ENCODE results near the gene DCAF6. TPM values are rescaled to one million over a fixed set of nuclear protein-coding genes. Genes with fewer than 3 reads are reported as not detected.

DCAF6 gene
- total RNA-seq, 2 donors from 2014 or later = 47.2 to 76.7 TPM

- no peak for DNase-seq (ENCODE audit: low spot score)
- no peaks in the 10 kb centered on the region for H3K36me3 ChIP-seq
- H3K9me3 ChIP-seq = no peaks in the 10 kb centered on the region
- no peaks in the 10 kb centered on the region for H3K27me3 ChIP-seq (replicated peaks; ENCODE audit: insufficient read depth)
- H3K27ac ChIP-seq = no peak overlapping the region
- no peak for ATAC-seq (ENCODE audit: insufficient number of reproducible peaks, low FRiP score, low read depth)
- H3K4me1 ChIP-seq (ENCODE audit: control insufficient read depth in 1 of 2, low read depth in 2 of 2) = no peaks in the 10 kb centered on the region
- TF ChIP-seq CTCF (IDR thresholded peaks at IDR 0.05) = no peak
- no peak overlapping the region for H3K4me3 ChIP-seq
Measured at GRCh38 chr1:168031198-168031597, 94.7 kb downstream of the DCAF6 start.

GRCh38 chr1:168031627-168032026 lies 95.1 kb downstream of the DCAF6 start:
- Histone ChIP-seq H3K9me3 (no peaks in the 10 kb centered on the region), H3K4me1 (ENCODE audit: control insufficient read depth in 1 of 2, low read depth in 2 of 2) (no peaks in the 10 kb centered on the region), H3K27me3 (replicated peaks; ENCODE audit: insufficient read depth) (no peaks in the 10 kb centered on the region), H3K27ac (no peak overlapping the region), H3K4me3 (no peak overlapping the region), H3K36me3 (no peaks in the 10 kb centered on the region)
- no peak for TF ChIP-seq CTCF (IDR thresholded peaks at IDR 0.05)
- ATAC-seq (ENCODE audit: insufficient number of reproducible peaks, low FRiP score, low read depth) (no peak), DNase-seq (ENCODE audit: low spot score) (no peak)

GRCh38 chr1:168032029-168032428 lies 95.5 kb downstream of the DCAF6 start:
- ATAC-seq (ENCODE audit: insufficient number of reproducible peaks, low FRiP score, low read depth) (no peak), DNase-seq (ENCODE audit: low spot score) (no peak)
- no peaks in the 10 kb centered on the region for H3K4me1 ChIP-seq (ENCODE audit: control insufficient read depth in 1 of 2, low read depth in 2 of 2)
- H3K27ac ChIP-seq = no peak overlapping the region
- H3K27me3 ChIP-seq (replicated peaks; ENCODE audit: insufficient read depth) = no peaks in the 10 kb centered on the region
- H3K36me3 ChIP-seq = no peaks in the 10 kb centered on the region
- no peak for TF ChIP-seq CTCF (IDR thresholded peaks at IDR 0.05)
- no peaks in the 10 kb centered on the region for H3K9me3 ChIP-seq
- no peak overlapping the region for H3K4me3 ChIP-seq

- Histone ChIP-seq H3K36me3 (no peaks in the 10 kb centered on the region), H3K27ac (no peak overlapping the region), H3K9me3 (no peaks in the 10 kb centered on the region), H3K4me3 (no peak overlapping the region), H3K27me3 (replicated peaks; ENCODE audit: insufficient read depth) (no peaks in the 10 kb centered on the region), H3K4me1 (ENCODE audit: control insufficient read depth in 1 of 2, low read depth in 2 of 2) (no peaks in the 10 kb centered on the region)
- DNase-seq (ENCODE audit: low spot score) (no peak), ATAC-seq (ENCODE audit: insufficient number of reproducible peaks, low FRiP score, low read depth) (no peak)
- no peak for TF ChIP-seq CTCF (IDR thresholded peaks at IDR 0.05)
Measured at GRCh38 chr1:168035345-168035744, 98.9 kb downstream of the DCAF6 start.

- no peak for TF ChIP-seq CTCF (IDR thresholded peaks at IDR 0.05)
- Histone ChIP-seq H3K36me3 (peaks cover 4% of the 10 kb centered on the region), H3K4me1 (ENCODE audit: control insufficient read depth in 1 of 2, low read depth in 2 of 2) (peaks cover 0 to 4% of the 10 kb centered on the region in 2 donors), H3K9me3 (no peaks in the 10 kb centered on the region), H3K27ac (no peak overlapping the region), H3K4me3 (no peak overlapping the region), H3K27me3 (replicated peaks; ENCODE audit: insufficient read depth) (no peaks in the 10 kb centered on the region)
- DNase-seq (ENCODE audit: low spot score) (no peak), ATAC-seq (ENCODE audit: insufficient number of reproducible peaks, low FRiP score, low read depth) (no peak)
Measured at GRCh38 chr1:168042362-168042761, 105.9 kb downstream of the DCAF6 start.

Data from thoracic aorta (tissue), 2 donors.